Activated T-cell treated with anti-CD3 and anti-CD28 coated beads, Interleukin-2, amount 50 U/mL, for 72 hours (primary cell): Measurements from ENCODE around the gene TAF12. TPM values are rescaled to one million over a fixed set of nuclear protein-coding genes. Genes with fewer than 3 reads are reported as not detected.
"Not testable (repeated sequence)": the region's sequence is repeated elsewhere in the genome, so short reads cannot be mapped to it uniquely, and the experiment has no call there.

ENCODE experiments used
- ATAC-seq, 2 donors: fragments of 150-1000 bp; cut with Tn5 transposase; replicated peaks in 1 of 2; 2 replicates each; pipeline ENCODE4 v1.10.0; 2021; ENCODE audit warnings: moderate library complexity in 2 of 2, mild to moderate bottlenecking in 1 of 2
- DNase-seq, 2 donors: peaks; one replicate each; pipeline ENCODE4 v3.0.0; 2021 to 2022; ENCODE audit warnings: mixed read lengths in 1 of 2
- H3K27ac Mint-ChIP-seq: one replicate; pipeline ENCODE4 v1.8.0; 2022; ENCODE audit warnings: mild to moderate bottlenecking, moderate library complexity, mixed read lengths
- H3K27me3 Mint-ChIP-seq: one replicate; pipeline ENCODE4 v1.8.0; 2022; ENCODE audit warnings: low read depth, mixed read lengths
- H3K36me3 Mint-ChIP-seq, 2 donors: one replicate each; pipeline ENCODE4 v1.8.0; 2022; ENCODE audit warnings: mixed read lengths in 2 of 2, mild to moderate bottlenecking in 1 of 2; ENCODE audit not compliant: insufficient read depth in 2 of 2
- H3K4me1 Mint-ChIP-seq: one replicate; pipeline ENCODE4 v1.8.0; 2022; ENCODE audit warnings: low read depth, mixed read lengths
- H3K4me3 Mint-ChIP-seq, 2 donors: one replicate each; pipeline ENCODE4 v1.8.0; 2022; ENCODE audit warnings: mild to moderate bottlenecking in 2 of 2, mixed read lengths in 2 of 2, moderate library complexity in 2 of 2
- H3K9me3 Mint-ChIP-seq, 2 donors: one replicate each; pipeline ENCODE4 v1.8.0; 2022; ENCODE audit warnings: mixed read lengths in 2 of 2
- total RNA-seq, 2 donors: library from RNA; stranded (reverse); gene quantifications; one replicate each; pipeline ENCODE4 v1.2.3, GENCODE V29; 2022

The TAF12 gene
- total RNA-seq, 2 donors from 2014 or later: 23.9 to 28.7 TPM

DNA sequence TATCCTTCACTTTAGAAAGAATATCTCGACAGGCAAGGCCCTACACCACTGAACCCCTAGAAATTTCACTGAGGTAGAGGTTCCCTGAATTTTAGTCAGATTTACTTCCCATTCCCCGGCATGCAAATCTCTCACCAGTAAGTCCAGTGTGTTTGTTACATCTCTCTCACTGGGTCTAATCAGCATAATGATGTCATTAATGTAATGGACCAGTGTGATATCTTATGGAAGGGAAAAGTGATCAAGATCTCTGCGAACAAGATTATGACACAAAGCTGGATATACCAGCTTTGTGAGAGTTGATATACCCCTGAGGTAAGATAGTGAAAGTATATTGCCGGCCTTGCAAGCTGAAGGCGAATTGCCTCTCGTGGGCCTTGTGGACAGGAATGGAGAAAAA is 13.5 kb upstream of the TAF12 start:
- Mint-ChIP-seq H3K27me3 (no peaks in the 10 kb centered on the region), H3K27ac (no peak overlapping the region), H3K9me3 (no peaks in the 10 kb centered on the region), H3K4me1 (no peaks in the 10 kb centered on the region), H3K36me3 (no peaks in the 10 kb centered on the region), H3K4me3 (no peak overlapping the region)
- DNase-seq: no peak
- no peak for ATAC-seq

GRCh38 chr1:28655448-28656311 is 12.8 kb upstream of the TAF12 start:
- not testable (repeated sequence) for H3K9me3 Mint-ChIP-seq, H3K36me3 Mint-ChIP-seq, H3K27me3 Mint-ChIP-seq, H3K27ac Mint-ChIP-seq, H3K4me1 Mint-ChIP-seq, DNase-seq, ATAC-seq, H3K4me3 Mint-ChIP-seq

DNA sequence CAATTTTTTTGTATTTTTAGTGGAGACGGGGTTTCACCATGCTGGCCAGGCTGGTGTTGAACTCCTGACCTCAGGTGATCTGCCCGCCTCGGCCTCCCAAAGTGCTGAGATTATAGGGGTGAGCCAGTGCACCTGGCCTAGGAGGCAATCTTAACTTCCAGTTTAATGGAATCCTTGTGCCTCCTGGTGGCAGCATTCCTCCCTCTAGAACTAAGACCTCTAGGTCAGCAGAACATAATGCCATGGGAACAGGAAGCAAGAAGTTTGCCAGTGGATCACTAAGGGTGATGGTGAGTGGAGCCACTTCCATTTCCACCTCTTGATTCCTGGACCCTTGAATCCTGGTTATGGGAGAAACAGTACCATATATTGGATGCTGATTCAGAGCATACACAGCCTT is 11.0 kb upstream of the TAF12 start:
- not testable (repeated sequence) for H3K4me1 Mint-ChIP-seq, H3K9me3 Mint-ChIP-seq, ATAC-seq, DNase-seq, H3K27me3 Mint-ChIP-seq, H3K27ac Mint-ChIP-seq, H3K36me3 Mint-ChIP-seq, H3K4me3 Mint-ChIP-seq

GRCh38 chr1:28653063-28653462 is 10.2 kb upstream of the TAF12 start:
- not testable (repeated sequence) for H3K27me3 Mint-ChIP-seq, H3K4me3 Mint-ChIP-seq, H3K27ac Mint-ChIP-seq

DNA sequence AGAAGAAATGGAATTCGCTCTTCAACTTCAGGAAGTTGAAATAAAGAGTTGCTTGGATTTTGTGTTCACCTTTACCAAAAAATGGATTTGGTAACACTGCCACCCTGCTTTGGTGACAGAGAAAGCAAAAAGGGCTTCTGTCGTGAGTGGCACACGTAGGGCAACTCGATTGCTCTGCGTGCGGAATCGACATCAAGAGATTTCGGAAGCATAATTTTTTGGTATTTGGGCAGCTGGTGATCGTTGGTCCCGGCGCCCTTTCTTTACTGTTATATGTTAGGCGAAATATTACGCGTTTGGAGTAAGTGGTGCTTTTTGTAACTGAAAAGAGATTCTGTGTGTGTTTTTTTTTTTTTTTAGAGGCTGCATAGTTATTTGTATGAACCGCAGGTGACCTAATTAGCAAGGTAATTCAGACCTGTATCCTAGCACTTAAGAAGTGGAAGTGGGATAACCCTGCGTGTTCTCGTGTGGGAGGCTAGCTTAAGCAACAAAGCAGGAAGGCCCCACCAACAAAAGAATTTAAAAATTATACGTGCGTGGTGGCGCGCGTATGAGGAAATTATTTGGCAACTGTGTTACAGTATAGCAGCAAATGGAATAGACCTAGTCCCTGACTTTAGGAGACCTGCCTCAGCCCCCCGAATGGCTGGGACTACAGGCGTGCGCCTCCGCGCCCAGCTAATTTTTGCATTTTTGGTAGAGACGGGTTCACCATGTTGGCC is 5.8 kb upstream of the TAF12 start, which contains the start of gene RNU11:
TSS of gene RNU11 (plus strand) at position 127 of the 725 bp plus-strand sequence.
- ATAC-seq (peak; percentile 80 to 82), DNase-seq (peak; percentile 90 to 93)
- H3K27me3 Mint-ChIP-seq: no peaks in the 10 kb centered on the region
- peak within 1 kb of the TSS; percentile 100 for H3K27ac Mint-ChIP-seq
- H3K4me3 Mint-ChIP-seq: peak within 1 kb of the TSS; percentile 88 to 91
- H3K9me3 Mint-ChIP-seq: no peaks in the 10 kb centered on the region
- peaks cover 34% of the 10 kb centered on the region for H3K4me1 Mint-ChIP-seq
- no peaks in the 10 kb centered on the region for H3K36me3 Mint-ChIP-seq

More at GRCh38 chr1:28653063-28653462, 10.2 kb upstream of the TAF12 start:
- not testable (repeated sequence) for DNase-seq, H3K9me3 Mint-ChIP-seq, ATAC-seq, H3K4me1 Mint-ChIP-seq, H3K36me3 Mint-ChIP-seq

DNA sequence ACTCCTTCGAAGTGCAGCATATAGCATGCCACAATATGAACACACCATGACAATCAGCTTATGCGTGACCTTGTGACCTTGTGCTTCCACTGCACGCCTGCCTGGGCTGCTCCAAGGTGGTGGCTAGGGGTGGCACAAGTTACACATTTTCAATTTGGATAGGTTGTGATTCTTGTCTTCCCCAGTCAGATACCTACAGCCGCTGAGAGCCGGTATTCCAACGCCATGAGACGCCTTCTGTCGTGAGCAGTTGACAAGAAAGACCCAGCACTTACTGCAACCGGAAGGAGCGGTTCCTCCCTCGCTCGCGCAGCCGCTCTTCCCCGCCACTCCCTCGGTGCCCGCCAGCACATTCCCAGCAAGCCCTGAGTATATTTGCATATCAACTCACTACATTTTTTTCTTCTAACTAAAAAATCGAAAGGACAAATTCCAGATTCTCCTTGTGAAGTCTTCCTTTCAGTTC is 5.2 kb upstream of the TAF12 start:
- peak overlapping the region; percentile 100 for H3K27ac Mint-ChIP-seq
- ATAC-seq: peak; percentile 64

GRCh38 chr1:28646040-28646439 is 3.2 kb upstream of the TAF12 start:
- Mint-ChIP-seq H3K4me3 (no peak overlapping the region), H3K9me3 (no peaks in the 10 kb centered on the region), H3K4me1 (peaks cover 51% of the 10 kb centered on the region), H3K27ac (no peak overlapping the region), H3K36me3 (peaks cover 5 to 8% of the 10 kb centered on the region in 2 donors), H3K27me3 (no peaks in the 10 kb centered on the region)
- no peak for ATAC-seq
- DNase-seq: no peak

More for the DNA sequence above, 5.2 kb upstream of the TAF12 start:
- H3K27me3 Mint-ChIP-seq: no peaks in the 10 kb centered on the region
- H3K9me3 Mint-ChIP-seq: no peaks in the 10 kb centered on the region
- peaks cover 37% of the 10 kb centered on the region for H3K4me1 Mint-ChIP-seq
- peak; percentile 89 to 92 for DNase-seq
- H3K36me3 Mint-ChIP-seq: peaks cover 0 to 2% of the 10 kb centered on the region in 2 donors
- peak overlapping the region; percentile 88 to 91 for H3K4me3 Mint-ChIP-seq

DNA sequence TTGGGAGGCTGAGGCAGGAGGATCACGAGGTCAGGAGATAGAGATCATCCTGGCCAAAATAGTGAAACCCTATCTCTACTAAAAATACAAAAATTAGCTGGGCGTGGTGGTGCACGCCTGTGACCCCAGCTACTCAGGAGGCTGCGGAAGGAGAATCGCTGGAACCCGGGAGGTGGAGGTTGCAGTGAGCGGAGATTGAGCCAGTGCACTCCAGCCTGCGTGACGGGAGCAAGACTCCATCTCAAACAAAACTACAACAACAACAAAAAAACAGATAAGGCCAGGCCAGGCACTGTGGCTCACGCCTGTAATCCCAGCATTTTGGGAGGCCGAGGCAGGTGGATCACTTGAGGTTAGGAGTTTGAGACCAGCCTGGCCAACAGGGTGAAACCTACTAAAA is 2.5 kb upstream of the TAF12 start:
- peaks cover 57% of the 10 kb centered on the region for H3K4me1 Mint-ChIP-seq
- not testable (repeated sequence) for H3K9me3 Mint-ChIP-seq, DNase-seq, H3K27me3 Mint-ChIP-seq, H3K4me3 Mint-ChIP-seq, ATAC-seq, H3K36me3 Mint-ChIP-seq, H3K27ac Mint-ChIP-seq

GRCh38 chr1:28644494-28644893 is 1.6 kb upstream of the TAF12 start:
- no peaks in the 10 kb centered on the region for H3K27me3 Mint-ChIP-seq
- H3K9me3 Mint-ChIP-seq: no peaks in the 10 kb centered on the region
- peak overlapping the region; percentile 98 for H3K27ac Mint-ChIP-seq
- peaks cover 64% of the 10 kb centered on the region for H3K4me1 Mint-ChIP-seq
- ATAC-seq (no peak), DNase-seq (no peak)
- peaks cover 5 to 8% of the 10 kb centered on the region in 2 donors for H3K36me3 Mint-ChIP-seq
- peak overlapping the region; percentile 99 for H3K4me3 Mint-ChIP-seq

GRCh38 chr1:28642056-28642846 is 616 bp downstream of the TAF12 start:
- Mint-ChIP-seq H3K27me3 (no peaks in the 10 kb centered on the region), H3K27ac (peak overlapping the region; percentile 98), H3K9me3 (no peaks in the 10 kb centered on the region), H3K4me3 (peak overlapping the region; percentile 99), H3K4me1 (peaks cover 52% of the 10 kb centered on the region), H3K36me3 (peaks cover 5 to 8% of the 10 kb centered on the region in 2 donors)
- DNase-seq: no peak
- ATAC-seq: peak in 1 of 2 donors; percentile 5

DNA sequence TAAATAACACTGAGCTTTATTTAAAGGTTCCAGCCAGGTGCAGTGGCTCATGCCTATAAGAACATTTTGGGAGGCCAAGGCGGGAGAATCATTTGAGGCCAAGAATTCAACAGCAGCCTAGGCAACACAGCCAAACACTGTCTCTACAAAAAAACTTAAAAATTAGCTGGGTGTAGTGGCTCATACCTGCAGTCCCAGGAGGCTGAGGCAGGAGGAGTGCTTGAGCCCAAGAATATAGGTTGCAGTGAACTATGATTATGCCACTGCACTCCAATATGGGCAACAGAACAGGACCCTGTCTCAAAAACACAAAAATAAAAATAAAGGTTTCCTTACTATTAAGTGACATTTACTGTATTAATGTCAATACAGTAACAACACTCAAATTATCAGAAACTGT is 2.1 kb downstream of the TAF12 start:
- Mint-ChIP-seq H3K36me3 (peaks cover 5 to 8% of the 10 kb centered on the region in 2 donors), H3K27me3 (no peaks in the 10 kb centered on the region), H3K4me3 (peak overlapping the region; percentile 99), H3K27ac (peak overlapping the region; percentile 24), H3K9me3 (no peaks in the 10 kb centered on the region), H3K4me1 (peaks cover 47% of the 10 kb centered on the region)
- peak in 1 of 2 donors; percentile 43 for DNase-seq
- ATAC-seq: no peak

DNA sequence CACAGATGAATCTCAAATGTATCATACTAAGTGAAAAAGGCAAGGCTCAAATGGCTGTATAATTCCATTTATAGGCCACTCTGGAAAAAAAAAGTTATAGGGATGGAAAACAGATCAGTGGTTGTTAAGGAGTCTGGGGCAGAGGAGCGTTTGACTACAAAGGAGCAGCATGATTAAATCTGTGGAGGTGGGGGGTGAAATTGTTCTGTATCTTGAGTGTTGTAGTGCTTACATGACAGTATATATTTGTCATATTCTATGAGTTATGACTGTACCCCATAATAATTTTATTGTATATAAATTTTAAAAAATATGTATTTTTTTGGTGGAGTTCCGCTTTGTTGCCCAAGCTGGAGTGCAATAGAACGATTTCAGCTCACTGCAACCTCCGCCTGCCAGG is 10.3 kb downstream of the TAF12 start:
- Mint-ChIP-seq H3K36me3 (no peaks in the 10 kb centered on the region), H3K4me1 (peaks cover 15% of the 10 kb centered on the region), H3K27ac (no peak overlapping the region), H3K4me3 (no peak overlapping the region), H3K27me3 (no peaks in the 10 kb centered on the region), H3K9me3 (no peaks in the 10 kb centered on the region)
- DNase-seq (no peak), ATAC-seq (no peak)
